Effector memory CD8-positive, alpha-beta T cell (primary cell): ENCODE results near the gene OR2J2.
"Not testable (repeated sequence)": the region's sequence is repeated elsewhere in the genome, so short reads cannot be mapped to it uniquely, and the experiment has no call there.

ENCODE experiments used
- ATAC-seq: fragments of 150-1000 bp; cut with Tn5 transposase; replicated peaks from 2 replicates; pipeline ENCODE4 v1.10.0; 2021; ENCODE audit warnings: mild to moderate bottlenecking, moderate library complexity
- DNase-seq, 3 experiments: peaks; one replicate each; pipeline ENCODE4 v3.0.0; 2021
- H3K27ac Mint-ChIP-seq, 2 donors: one replicate each; pipeline ENCODE4 v1.8.0; 2022; ENCODE audit warnings: mild to moderate bottlenecking in 2 of 2, mixed read lengths in 2 of 2, moderate library complexity in 2 of 2
- H3K27me3 Mint-ChIP-seq, 2 donors: one replicate each; pipeline ENCODE4 v1.8.0; 2022; ENCODE audit warnings: mixed read lengths in 2 of 2
- H3K36me3 Mint-ChIP-seq: one replicate; pipeline ENCODE4 v1.8.0; 2022; ENCODE audit warnings: mild to moderate bottlenecking, moderate library complexity, mixed read lengths; ENCODE audit not compliant: insufficient read depth
- H3K4me1 Mint-ChIP-seq, 2 donors: one replicate each; pipeline ENCODE4 v1.8.0; 2022; ENCODE audit warnings: low read depth in 2 of 2, mixed read lengths in 2 of 2
- H3K4me3 Mint-ChIP-seq, 2 donors: one replicate each; pipeline ENCODE4 v1.8.0; 2022; ENCODE audit warnings: mild to moderate bottlenecking in 2 of 2, mixed read lengths in 2 of 2, moderate library complexity in 2 of 2
- H3K9me3 Mint-ChIP-seq, 2 donors: one replicate each; pipeline ENCODE4 v1.8.0; 2022; ENCODE audit warnings: mixed read lengths in 2 of 2
- total RNA-seq, 9 experiments: gene quantifications; one replicate each; lab custom pipeline; 2026; lab: John Stamatoyannopoulos, UW

Gene OR2J2
- total RNA-seq, result 0 reads per million in 9 experiments

DNA sequence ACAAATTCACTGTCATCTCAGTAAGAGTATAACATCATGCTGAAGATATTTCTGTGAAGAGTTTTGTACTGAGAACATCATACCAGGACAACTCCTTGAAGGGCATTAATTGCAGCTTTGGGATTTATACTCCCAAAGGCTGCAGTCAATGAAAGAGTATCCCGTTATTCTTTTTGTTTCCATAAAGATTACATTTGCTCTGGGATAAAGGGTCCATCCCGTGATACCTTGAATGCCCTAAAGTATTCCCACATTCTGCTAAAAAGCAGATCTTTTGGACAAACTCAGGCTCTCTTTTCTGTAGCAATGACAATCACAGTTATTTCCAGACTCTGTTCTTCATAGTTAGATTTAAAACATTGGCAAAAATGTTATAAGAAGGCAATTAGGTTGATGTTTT is at the start of gene OR2J2:
OR2J2 (plus strand) TSS at position 301 of the 400 bp plus-strand sequence. CDS start 2,729 bp downstream, outside the sequence.
- not testable (repeated sequence) for H3K36me3 Mint-ChIP-seq, H3K4me1 Mint-ChIP-seq, DNase-seq, H3K4me3 Mint-ChIP-seq, H3K27ac Mint-ChIP-seq, ATAC-seq, H3K9me3 Mint-ChIP-seq
- peaks cover 29 to 50% of the 10 kb centered on the region in 2 donors for H3K27me3 Mint-ChIP-seq

DNA sequence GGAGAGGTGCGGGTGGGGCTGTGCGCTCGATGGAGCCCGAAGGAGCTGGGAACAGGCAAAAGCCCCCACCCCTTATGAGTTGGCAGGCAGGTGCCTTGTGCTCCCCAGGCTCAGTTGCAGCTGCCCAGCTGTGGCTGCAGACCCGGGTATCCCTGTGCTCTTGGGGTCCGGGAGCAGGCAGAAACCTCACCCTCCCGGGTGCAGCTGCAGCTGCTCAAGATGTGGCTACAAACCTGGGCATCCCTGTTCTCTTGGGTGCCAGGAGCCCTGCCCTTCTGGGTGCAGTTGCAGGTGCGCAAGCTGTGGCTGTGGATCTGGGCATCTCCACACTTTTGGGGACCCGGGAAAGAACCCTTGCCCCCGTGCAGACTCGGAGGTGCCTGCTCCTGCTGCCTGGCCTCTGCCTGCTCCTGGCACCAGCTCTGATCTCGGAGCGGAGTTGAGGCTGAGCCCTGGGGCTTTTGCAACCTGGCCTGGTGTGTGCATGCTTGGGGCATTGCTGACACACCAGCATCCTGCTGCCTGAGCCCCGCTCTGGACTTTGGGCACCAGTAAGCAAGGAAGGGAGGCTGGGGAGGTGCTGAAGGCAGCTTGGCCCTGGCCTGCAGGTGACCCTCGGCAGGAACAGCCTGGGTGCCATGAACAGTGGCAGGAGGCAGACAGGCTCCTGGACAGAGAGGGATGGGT is 41.2 kb upstream of the OR2J2 start:
- DNase-seq, result no peak
- Mint-ChIP-seq H3K4me3 (no peak overlapping the region), H3K27me3 (peaks cover 42 to 60% of the 10 kb centered on the region in 2 donors), H3K27ac (no peak overlapping the region), H3K9me3 (no peaks in the 10 kb centered on the region), H3K4me1 (no peaks in the 10 kb centered on the region), H3K36me3 (no peaks in the 10 kb centered on the region)
- no peak for ATAC-seq

- H3K36me3 Mint-ChIP-seq, result no peaks in the 10 kb centered on the region
- peaks cover 50 to 67% of the 10 kb centered on the region in 2 donors for H3K27me3 Mint-ChIP-seq
- no peaks in the 10 kb centered on the region for H3K4me1 Mint-ChIP-seq
- DNase-seq (no peak), ATAC-seq (no peak)
- no peaks in the 10 kb centered on the region for H3K9me3 Mint-ChIP-seq
- no peak overlapping the region for H3K27ac Mint-ChIP-seq
- no peak overlapping the region for H3K4me3 Mint-ChIP-seq
Measured at GRCh38 chr6:29130644-29131043, 40.1 kb upstream of the OR2J2 start.

DNA sequence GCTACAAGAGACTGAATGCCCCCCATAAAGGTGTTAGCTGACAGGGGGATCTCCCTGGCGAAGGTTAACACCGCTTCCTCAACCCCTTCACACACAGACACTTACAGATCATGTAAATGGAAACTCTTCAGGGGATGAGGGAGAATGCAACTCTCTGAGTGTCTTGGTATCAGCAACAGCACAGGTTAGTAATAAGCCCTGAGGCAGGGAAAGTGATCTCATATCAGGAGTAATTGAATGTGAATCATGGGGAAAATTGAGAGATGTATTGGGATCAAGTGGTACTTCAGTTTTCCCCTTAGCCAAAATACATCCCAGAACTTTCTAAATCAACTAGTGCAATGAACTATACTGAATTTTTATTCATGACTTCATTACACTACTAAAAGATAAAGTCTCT is 39.0 kb upstream of the OR2J2 start:
- Mint-ChIP-seq H3K4me1 (no peaks in the 10 kb centered on the region), H3K27me3 (peaks cover 55 to 59% of the 10 kb centered on the region in 2 donors), H3K9me3 (no peaks in the 10 kb centered on the region), H3K36me3 (no peaks in the 10 kb centered on the region), H3K27ac (no peak overlapping the region), H3K4me3 (no peak overlapping the region)
- ATAC-seq (no peak), DNase-seq (no peak)

GRCh38 chr6:29137724-29138123 is 33.0 kb upstream of the OR2J2 start:
- no peak overlapping the region for H3K4me3 Mint-ChIP-seq
- no peaks in the 10 kb centered on the region for H3K4me1 Mint-ChIP-seq

DNA sequence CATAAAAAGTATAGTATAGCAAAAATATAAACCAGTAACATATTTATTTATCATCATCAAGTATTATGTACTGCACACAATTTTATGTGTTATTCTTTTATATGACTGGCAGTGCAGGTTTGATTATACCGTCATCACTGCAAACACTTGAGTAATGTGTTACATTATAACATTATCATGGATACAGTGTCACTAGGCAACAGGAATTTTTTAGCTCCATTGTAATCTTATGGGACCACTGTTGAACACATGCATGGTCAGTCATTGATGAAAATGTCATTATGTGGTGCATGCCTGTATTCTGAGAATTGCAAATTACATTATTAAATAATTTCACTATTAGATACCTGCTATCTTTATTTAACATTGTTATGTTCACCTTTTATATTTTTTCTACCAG is 29.1 kb upstream of the OR2J2 start:
- DNase-seq, result no peak
- peaks cover 29 to 30% of the 10 kb centered on the region in 2 donors for H3K27me3 Mint-ChIP-seq
- no peaks in the 10 kb centered on the region for H3K9me3 Mint-ChIP-seq
- no peaks in the 10 kb centered on the region for H3K4me1 Mint-ChIP-seq
- no peak overlapping the region for H3K27ac Mint-ChIP-seq
- ATAC-seq, result no peak
- H3K36me3 Mint-ChIP-seq, result no peaks in the 10 kb centered on the region
- H3K4me3 Mint-ChIP-seq, result no peak overlapping the region

More at GRCh38 chr6:29137724-29138123, 33.0 kb upstream of the OR2J2 start:
- Mint-ChIP-seq H3K27ac (no peak overlapping the region), H3K27me3 (peaks cover 31 to 35% of the 10 kb centered on the region in 2 donors), H3K36me3 (no peaks in the 10 kb centered on the region), H3K9me3 (no peaks in the 10 kb centered on the region)
- ATAC-seq (no peak), DNase-seq (no peak)

DNA sequence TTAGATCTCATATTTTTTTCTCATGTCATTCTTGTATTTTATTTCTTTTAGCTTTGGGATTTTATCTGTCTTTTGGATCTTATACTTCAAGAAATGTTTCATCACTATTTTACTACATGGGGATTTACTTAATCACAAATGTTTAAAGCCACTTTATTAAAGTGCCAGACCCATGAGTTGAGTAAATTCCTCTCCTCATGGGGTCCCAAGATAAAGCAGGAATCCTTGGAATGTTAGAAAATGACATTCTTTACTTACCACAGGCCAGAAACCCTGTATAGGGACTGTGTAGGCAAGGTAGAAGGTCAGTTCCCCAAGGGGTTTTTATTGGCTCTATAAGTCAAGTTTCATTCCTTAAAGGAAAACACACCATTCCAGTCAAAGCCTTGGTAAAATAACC is 28.4 kb upstream of the OR2J2 start:
- Mint-ChIP-seq H3K36me3 (no peaks in the 10 kb centered on the region), H3K9me3 (no peaks in the 10 kb centered on the region), H3K27ac (no peak overlapping the region), H3K4me1 (no peaks in the 10 kb centered on the region), H3K27me3 (peaks cover 33% of the 10 kb centered on the region in 2 donors), H3K4me3 (no peak overlapping the region)
- DNase-seq (no peak), ATAC-seq (no peak)

- H3K27me3 Mint-ChIP-seq, result peaks cover 32 to 46% of the 10 kb centered on the region in 2 donors
- no peak overlapping the region for H3K27ac Mint-ChIP-seq
- H3K36me3 Mint-ChIP-seq, result no peaks in the 10 kb centered on the region
- no peak for DNase-seq
- H3K4me1 Mint-ChIP-seq, result no peaks in the 10 kb centered on the region
- no peak for ATAC-seq
- H3K4me3 Mint-ChIP-seq, result no peak overlapping the region
- peaks cover 0 to 9% of the 10 kb centered on the region in 2 donors for H3K9me3 Mint-ChIP-seq
Measured at GRCh38 chr6:29146179-29146578, 24.5 kb upstream of the OR2J2 start.

DNA sequence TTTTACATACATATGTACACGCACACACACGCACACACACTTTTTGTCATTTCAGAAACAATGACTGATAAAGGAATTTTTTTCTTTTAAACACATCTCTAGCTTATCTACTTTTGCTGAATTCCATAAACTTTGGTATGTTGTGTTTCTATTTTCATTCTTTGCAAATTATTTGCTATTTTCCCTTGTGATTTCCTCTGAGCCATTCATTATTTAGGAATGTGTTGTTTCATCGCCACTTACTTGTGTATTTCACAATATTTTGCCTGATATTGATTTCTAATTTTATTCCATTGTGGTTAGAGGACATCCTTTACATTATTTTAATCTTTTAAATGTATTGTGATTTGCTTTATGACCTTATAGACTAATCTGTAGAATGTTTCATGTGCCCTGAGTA is 23.6 kb upstream of the OR2J2 start:
- no peaks in the 10 kb centered on the region for H3K36me3 Mint-ChIP-seq
- ATAC-seq (no peak), DNase-seq (no peak)
- H3K4me1 Mint-ChIP-seq, result no peaks in the 10 kb centered on the region
- H3K9me3 Mint-ChIP-seq, result peaks cover 0 to 9% of the 10 kb centered on the region in 2 donors
- peaks cover 36 to 51% of the 10 kb centered on the region in 2 donors for H3K27me3 Mint-ChIP-seq
- no peak overlapping the region for H3K27ac Mint-ChIP-seq
- no peak overlapping the region for H3K4me3 Mint-ChIP-seq

- not testable (repeated sequence) for H3K27ac Mint-ChIP-seq, DNase-seq, H3K36me3 Mint-ChIP-seq, ATAC-seq, H3K4me3 Mint-ChIP-seq, H3K4me1 Mint-ChIP-seq, H3K9me3 Mint-ChIP-seq
- peaks cover 45 to 62% of the 10 kb centered on the region in 2 donors for H3K27me3 Mint-ChIP-seq
Measured at GRCh38 chr6:29149444-29149843, 21.3 kb upstream of the OR2J2 start.

DNA sequence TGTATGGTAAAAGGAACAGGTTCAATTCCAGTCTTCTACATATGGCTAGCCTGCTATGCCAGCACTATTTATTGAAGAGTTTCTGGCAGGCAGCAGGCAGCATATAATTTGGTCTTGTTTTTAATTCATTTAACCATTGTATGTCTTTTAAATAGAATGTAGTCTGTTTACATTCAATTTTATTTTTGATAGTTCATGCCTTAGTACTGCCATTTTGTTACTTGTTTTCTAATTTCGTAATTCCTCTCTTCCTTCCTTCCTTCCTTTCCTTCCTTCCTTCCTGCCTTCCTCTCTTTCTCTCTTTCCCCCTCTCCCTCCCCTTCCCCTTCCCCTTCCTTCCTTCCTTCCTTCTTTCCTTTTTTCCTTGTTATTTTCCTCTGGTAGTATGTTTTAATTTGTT is 17.6 kb upstream of the OR2J2 start:
- no peak for DNase-seq
- Mint-ChIP-seq H3K27ac (no peak overlapping the region), H3K4me3 (no peak overlapping the region), H3K36me3 (no peaks in the 10 kb centered on the region), H3K9me3 (peaks cover 0 to 9% of the 10 kb centered on the region in 2 donors), H3K27me3 (peaks cover 51 to 56% of the 10 kb centered on the region in 2 donors), H3K4me1 (no peaks in the 10 kb centered on the region)
- no peak for ATAC-seq

GRCh38 chr6:29155182-29155581 is 15.5 kb upstream of the OR2J2 start:
- H3K9me3 Mint-ChIP-seq, H3K27ac Mint-ChIP-seq, H3K4me3 Mint-ChIP-seq, ATAC-seq, H3K4me1 Mint-ChIP-seq, H3K36me3 Mint-ChIP-seq, DNase-seq: not testable (repeated sequence)
- peaks cover 30 to 56% of the 10 kb centered on the region in 2 donors for H3K27me3 Mint-ChIP-seq

DNA sequence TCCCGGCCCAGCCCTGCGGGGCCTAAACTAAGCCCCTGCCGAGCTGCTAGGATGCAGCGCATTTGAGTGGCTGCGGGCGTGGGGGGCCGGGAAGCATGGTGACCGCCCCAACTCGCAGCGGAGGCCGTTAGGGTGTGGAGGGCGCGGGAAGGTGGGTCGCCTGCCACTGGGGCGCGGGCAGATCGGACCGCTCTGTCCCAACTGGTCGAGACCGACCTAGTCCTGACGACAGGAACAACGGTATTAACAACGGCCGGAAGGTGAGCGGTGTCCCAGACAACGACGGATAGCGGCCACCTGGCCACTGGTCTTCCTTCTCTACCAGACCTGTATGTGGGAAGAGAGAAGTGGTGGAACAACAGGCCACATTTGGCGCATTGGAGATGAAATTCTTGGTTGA is 10.8 kb upstream of the OR2J2 start:
- not testable (repeated sequence) for ATAC-seq, DNase-seq, H3K4me1 Mint-ChIP-seq, H3K27ac Mint-ChIP-seq, H3K36me3 Mint-ChIP-seq, H3K4me3 Mint-ChIP-seq, H3K9me3 Mint-ChIP-seq
- peaks cover 47 to 63% of the 10 kb centered on the region in 2 donors for H3K27me3 Mint-ChIP-seq

DNA sequence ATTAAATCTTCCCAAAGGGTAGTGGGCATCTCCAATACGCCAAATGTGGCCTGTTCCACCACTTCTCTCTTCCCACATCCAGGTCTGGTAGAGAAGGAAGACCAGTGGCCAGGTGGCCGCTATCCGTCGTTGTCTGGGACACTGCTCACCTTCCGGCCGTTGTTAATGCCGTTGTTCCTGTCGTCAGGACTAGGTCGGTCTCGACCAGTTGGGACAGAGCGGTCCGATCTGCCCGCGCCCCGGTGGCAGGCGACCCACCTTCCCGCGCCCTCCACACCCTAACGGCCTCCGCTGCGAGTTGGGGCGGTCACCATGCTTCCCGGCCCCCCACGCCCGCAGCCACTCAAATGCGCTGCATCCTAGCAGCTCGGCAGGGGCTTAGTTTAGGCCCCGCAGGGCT is 5.1 kb upstream of the OR2J2 start:
- H3K4me3 Mint-ChIP-seq, H3K4me1 Mint-ChIP-seq, ATAC-seq, H3K27ac Mint-ChIP-seq, DNase-seq, H3K36me3 Mint-ChIP-seq, H3K9me3 Mint-ChIP-seq: not testable (repeated sequence)
- peaks cover 44 to 49% of the 10 kb centered on the region in 2 donors for H3K27me3 Mint-ChIP-seq
